GM23248 (cell line): ENCODE measurements around the gene DCUN1D1. TPM values are rescaled to one million over a fixed set of nuclear protein-coding genes. Genes with fewer than 3 reads are reported as not detected.

Experiments used
- DNase-seq: peaks from one replicate; pipeline ENCODE4 v3.0.0-alpha.2; 2015
- H2AFZ ChIP-seq: fragments of 200-600 bp; sonication (generic); 2 replicates; pipeline ENCODE4 v1.6.1; 2016; ENCODE audit warnings: antibody characterized with exemption
- H3F3A ChIP-seq: fragments of 200-600 bp; sonication (generic); 2 replicates; pipeline ENCODE4 v1.6.1; 2016; ENCODE audit warnings: mild to moderate bottlenecking, antibody characterized with exemption, mixed run types; ENCODE audit not compliant: insufficient read depth
- H3K27ac ChIP-seq: fragments of 200-600 bp; sonication (generic); 2 replicates; pipeline ENCODE4 v1.5.1; 2016; ENCODE audit warnings: mild to moderate bottlenecking
- H3K27me3 ChIP-seq: fragments of 200-600 bp; sonication (generic); replicated peaks from 2 replicates; pipeline ENCODE4 v1.6.1; 2016; ENCODE audit warnings: mild to moderate bottlenecking; ENCODE audit not compliant: insufficient read depth
- H3K36me3 ChIP-seq: fragments of 200-600 bp; sonication (generic); 2 replicates; pipeline ENCODE4 v1.6.1; 2016; ENCODE audit warnings: low read depth, mild to moderate bottlenecking
- H3K4me1 ChIP-seq: fragments of 200-600 bp; sonication (generic); 2 replicates; pipeline ENCODE4 v1.6.1; 2016; ENCODE audit warnings: mild to moderate bottlenecking; ENCODE audit not compliant: insufficient read depth
- H3K4me2 ChIP-seq: fragments of 200-600 bp; sonication (generic); one replicate; pipeline ENCODE4 v1.6.1; 2016; ENCODE audit warnings: mild to moderate bottlenecking; ENCODE audit not compliant: unreplicated experiment
- H3K4me3 ChIP-seq: fragments of 200-600 bp; sonication (generic); 2 replicates; pipeline ENCODE4 v1.5.1; 2016; ENCODE audit warnings: mild to moderate bottlenecking
- H3K79me2 ChIP-seq: fragments of 200-600 bp; sonication (generic); 2 replicates; pipeline ENCODE4 v1.6.1; 2016; ENCODE audit warnings: mild to moderate bottlenecking; ENCODE audit not compliant: insufficient read depth
- H3K9ac ChIP-seq: fragments of 200-600 bp; sonication (generic); 2 replicates; pipeline ENCODE4 v1.6.1; 2016; ENCODE audit warnings: mild to moderate bottlenecking
- H3K9me2 ChIP-seq: fragments of 200-600 bp; sonication (generic); 2 replicates; pipeline ENCODE4 v1.6.1; 2016; ENCODE audit warnings: mixed run types, mild to moderate bottlenecking, moderate library complexity; ENCODE audit not compliant: insufficient read depth
- H3K9me3 ChIP-seq: fragments of 200-600 bp; sonication (generic); one replicate; pipeline ENCODE4 v1.6.1; 2017; ENCODE audit warnings: low read depth
- H4K20me1 ChIP-seq: fragments of 200-600 bp; sonication (generic); 2 replicates; pipeline ENCODE4 v1.6.0; 2016; ENCODE audit not compliant: insufficient read depth
- EZH2 ChIP-seq: fragments of 200-600 bp; sonication (generic); IDR thresholded peaks from 2 replicates; pipeline ENCODE4 v1.6.1; 2018; ENCODE audit warnings: antibody characterized with exemption, mild to moderate bottlenecking; ENCODE audit not compliant: insufficient read depth, poor library complexity, severe bottlenecking
- EZH2phosphoT487 ChIP-seq: fragments of 200-600 bp; sonication (generic); IDR thresholded peaks from 2 replicates; pipeline ENCODE4 v1.6.1; 2018; ENCODE audit warnings: antibody characterized with exemption, moderate library complexity, mild to moderate bottlenecking, low read depth; ENCODE audit not compliant: insufficient read depth
- WGBS, 2 experiments: methylation state at CpG; one replicate each; pipeline ENCODE4 v1.1.6; 2015 to 2017; ENCODE audit warnings: low lambda C conversion rate in 2 of 2, low coverage in 1 of 2; ENCODE audit errors: missing lambda C conversion rate in 2 of 2; 5-methylcytosine and 5-hydroxymethylcytosine counted together
- in situ Hi-C: fragments of 300-500 bp; cut with MboI; formaldehyde crosslinking; loops from 2 replicates; pipeline ENCODE4 v1.15.0; 2020
- polyA plus RNA-seq: library from polyadenylated mRNA; unstranded; fragments of >200 nt; fragmentation: Nextera tagmentation; extraction: Ambion mirVana; gene quantifications from 2 replicates; pipeline ENCODE4 v1.2.1, GENCODE V29; 2016
- total RNA-seq: library from RNA; depleted of rRNA; stranded (reverse); fragments of >200 nt; shearing (Covaris generic); gene quantifications from 2 replicates; pipeline ENCODE4 v1.2.3, GENCODE V29; 2014; rRNA removed

Gene DCUN1D1
- total RNA-seq (28.5 and 31.9 TPM in 2 replicates), polyA plus RNA-seq (29.7 and 31.7 TPM in 2 replicates)

DNA sequence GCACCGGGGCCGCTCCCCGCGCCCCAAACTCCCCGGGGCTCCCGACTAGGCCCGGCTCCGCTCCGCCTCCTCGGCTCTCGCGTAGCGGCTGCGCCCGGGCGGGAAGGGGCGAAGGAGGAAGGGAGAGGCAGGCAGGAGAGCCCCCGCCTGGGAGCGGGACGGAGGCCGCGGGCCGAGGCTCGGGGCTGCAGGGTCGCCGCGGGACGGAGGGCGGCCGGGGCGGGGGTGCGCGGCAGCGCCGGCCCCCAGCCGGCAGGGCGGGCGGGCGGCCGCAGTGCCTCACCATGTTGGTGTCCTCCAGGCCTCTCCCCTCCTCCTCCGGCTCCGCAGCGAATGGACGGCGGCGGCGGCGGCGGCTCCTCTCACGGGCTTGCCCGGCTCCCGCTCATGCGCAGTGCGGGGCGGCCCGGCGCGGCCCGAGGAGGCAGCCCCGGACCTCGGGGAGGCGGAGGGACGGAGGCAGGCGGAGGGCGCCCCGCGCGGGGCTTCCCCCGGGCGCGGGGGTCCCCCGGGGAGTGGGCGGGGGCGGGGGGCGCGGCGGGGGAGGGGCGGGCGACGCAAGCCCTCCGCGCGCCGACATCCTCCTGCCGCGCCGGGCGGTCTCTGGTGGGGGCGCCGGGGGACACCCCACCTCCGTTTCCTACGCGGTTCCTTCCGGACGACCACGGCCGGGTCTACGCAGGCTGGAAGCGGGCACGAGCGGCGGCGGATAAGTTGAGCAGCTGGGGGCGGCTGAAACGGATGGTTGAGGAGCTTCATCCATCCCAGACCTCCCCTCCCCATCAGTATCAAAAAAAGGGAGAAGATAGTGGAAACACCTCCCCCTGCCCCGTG, at the start of gene DCUN1D1:
DCUN1D1 (minus strand) TSS at position 335 of the 834 bp plus-strand sequence; CDS start at position 286, 49 bp downstream.
- no peak for TF ChIP-seq EZH2
- no peak for TF ChIP-seq EZH2phosphoT487
- Histone ChIP-seq H3K9ac (peak within 1 kb of the TSS; percentile 80), H3K79me2 (peaks cover 45% of the 10 kb centered on the region), H3K36me3 (no peaks in the 10 kb centered on the region), H3K27me3 (no peaks in the 10 kb centered on the region), H3K9me3 (no peaks in the 10 kb centered on the region), H3K4me1 (peaks cover 13% of the 10 kb centered on the region; the same call in 1 of the 2 replicates), H3K27ac (peak within 1 kb of the TSS; percentile 4; the same call in 1 of the 2 replicates), H4K20me1 (peaks cover 8% of the 10 kb centered on the region; the same call in 1 of the 2 replicates), H3K4me2 (peak within 1 kb of the TSS; percentile 78), H2AFZ (peak within 1 kb of the TSS; percentile 89), H3F3A (no peaks in the 10 kb centered on the region), H3K4me3 (peak within 1 kb of the TSS; percentile 93), H3K9me2 (no peaks in the 10 kb centered on the region)
- 2 to 4% methylated on average over 27 to 44 of the region's 106 CpGs for WGBS, 2 experiments
- DNase-seq, result peak; percentile 95
- in situ Hi-C loops, result no loop called here

DNA sequence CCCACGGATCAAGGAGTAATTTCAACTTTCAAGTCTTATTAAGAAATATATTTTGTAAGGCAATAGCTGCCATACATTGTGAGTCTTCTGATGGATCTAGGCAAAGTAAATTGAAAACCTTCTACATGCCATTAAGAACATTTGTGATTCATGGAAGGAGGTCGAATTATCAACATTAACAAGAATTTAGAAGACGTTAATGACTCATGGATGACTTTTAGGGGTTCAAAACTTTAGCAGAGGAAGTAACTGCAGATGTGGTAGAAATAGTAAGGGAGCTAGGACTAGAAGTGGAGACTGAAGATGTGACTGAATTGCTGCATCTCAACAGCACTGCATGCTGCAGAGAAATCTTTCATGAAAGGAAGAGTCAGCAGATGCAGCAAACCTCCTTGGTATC, 48.1 kb upstream of the DCUN1D1 start:
- H3K27ac ChIP-seq, result no peak overlapping the region
- H2AFZ ChIP-seq, result no peak overlapping the region
- no peaks in the 10 kb centered on the region for H3K9me3 ChIP-seq
- DNase-seq, result no peak
- in situ Hi-C loops, result no loop called here
- no peaks in the 10 kb centered on the region for H3K79me2 ChIP-seq
- peaks cover 26% of the 10 kb centered on the region for H3F3A ChIP-seq
- no peak overlapping the region for H3K4me2 ChIP-seq
- no peak for TF ChIP-seq EZH2phosphoT487
- TF ChIP-seq EZH2, result no peak
- H3K36me3 ChIP-seq, result 0 out of 2 replicates have a peak, but pooled peaks cover 8% of the 10 kb centered on the region
- H3K9me2 ChIP-seq, result no peaks in the 10 kb centered on the region
- no peak overlapping the region for H3K9ac ChIP-seq
- H3K27me3 ChIP-seq, result no peaks in the 10 kb centered on the region
- H3K4me1 ChIP-seq, result peaks cover 35% of the 10 kb centered on the region
- WGBS, 2 experiments, result 82 to 90% methylated on average over 3 of the region's 3 CpGs
- H3K4me3 ChIP-seq, result no peak overlapping the region
- H4K20me1 ChIP-seq, result no peaks in the 10 kb centered on the region

DNA sequence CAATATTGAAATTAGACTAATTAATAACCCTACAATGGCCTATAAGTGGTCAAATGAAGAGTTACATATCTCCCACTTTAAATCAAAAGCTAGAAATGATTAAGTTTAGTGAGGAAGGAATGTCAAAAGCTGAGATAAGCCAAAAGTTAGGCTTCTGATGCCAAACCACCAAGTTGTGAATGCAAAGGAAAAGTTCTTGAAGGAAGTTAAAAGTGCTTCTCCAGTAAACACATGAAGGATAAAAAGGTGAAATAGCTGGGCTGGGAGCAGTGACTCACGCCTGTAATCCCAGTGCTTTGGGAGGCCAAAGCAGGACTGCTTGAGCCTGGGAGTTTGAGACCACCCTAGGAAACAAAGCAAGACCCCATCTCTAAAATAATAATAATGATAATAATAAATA, 46.9 kb upstream of the DCUN1D1 start:
- H3K9me2 ChIP-seq, result no peaks in the 10 kb centered on the region
- H3F3A ChIP-seq, result peaks cover 19% of the 10 kb centered on the region
- in situ Hi-C loops, result no loop called here
- no peak overlapping the region for H3K9ac ChIP-seq
- H3K27ac ChIP-seq, result no peak overlapping the region
- no peaks in the 10 kb centered on the region for H3K9me3 ChIP-seq
- 0 out of 2 replicates have a peak, but pooled peaks cover 9% of the 10 kb centered on the region for H3K36me3 ChIP-seq
- peaks cover 24% of the 10 kb centered on the region for H3K4me1 ChIP-seq
- no peak for DNase-seq
- H3K27me3 ChIP-seq, result no peaks in the 10 kb centered on the region
- no peak overlapping the region for H3K4me2 ChIP-seq
- no peak overlapping the region for H3K4me3 ChIP-seq
- no peak overlapping the region for H2AFZ ChIP-seq
- WGBS, 2 experiments, result 91 to 97% methylated on average over 1 of the region's 1 CpG
- no peaks in the 10 kb centered on the region for H4K20me1 ChIP-seq
- no peaks in the 10 kb centered on the region for H3K79me2 ChIP-seq
- TF ChIP-seq EZH2phosphoT487, result no peak
- no peak for TF ChIP-seq EZH2

DNA sequence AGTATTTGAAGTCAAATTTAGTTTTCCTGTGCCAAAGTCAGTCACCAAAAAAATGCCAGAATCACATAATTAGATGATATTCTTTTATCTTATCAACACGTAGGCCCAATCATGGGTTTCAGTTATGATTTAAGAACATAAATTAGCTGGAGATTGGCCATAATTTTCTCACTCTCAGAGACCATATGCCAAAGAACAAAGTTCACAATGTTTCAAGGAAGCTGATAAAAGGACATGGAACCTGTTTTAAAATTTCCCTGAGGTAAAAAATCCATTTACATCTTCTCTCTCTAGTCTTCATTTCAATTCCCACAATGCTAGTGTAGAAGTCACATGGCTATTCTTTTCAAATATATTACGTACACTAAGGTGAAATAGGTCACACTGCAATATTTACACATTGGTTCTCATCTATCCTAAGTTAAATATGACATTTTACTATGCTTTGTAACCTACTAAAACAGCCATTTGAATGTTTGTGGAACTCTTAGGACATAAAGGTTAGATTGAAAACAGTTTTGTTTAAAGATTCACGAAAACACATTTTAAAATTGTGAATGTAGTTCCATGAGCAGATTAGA, 42.7 kb upstream of the DCUN1D1 start:
- no peak for TF ChIP-seq EZH2phosphoT487
- no peak for TF ChIP-seq EZH2
- H3K27me3 ChIP-seq, result no peaks in the 10 kb centered on the region
- DNase-seq, result no peak
- in situ Hi-C loops, result no loop called here
- H4K20me1 ChIP-seq, result no peaks in the 10 kb centered on the region
- no peaks in the 10 kb centered on the region for H3K79me2 ChIP-seq
- 92 to 94% methylated on average over 3 of the region's 3 CpGs for WGBS, 2 experiments
- H3K4me1 ChIP-seq, result no peaks in the 10 kb centered on the region
- no peak overlapping the region for H3K4me3 ChIP-seq
- H3K9me3 ChIP-seq, result no peaks in the 10 kb centered on the region
- H3K27ac ChIP-seq, result no peak overlapping the region
- H3K4me2 ChIP-seq, result no peak overlapping the region
- H3F3A ChIP-seq, result no peaks in the 10 kb centered on the region
- H2AFZ ChIP-seq, result no peak overlapping the region
- H3K9me2 ChIP-seq, result no peaks in the 10 kb centered on the region
- H3K36me3 ChIP-seq, result peaks cover 16% of the 10 kb centered on the region; the same call in 1 of the 2 replicates
- no peak overlapping the region for H3K9ac ChIP-seq
